ENCODE data around the gene KCTD4.

Gene KCTD4

GRCh38 chr13:45199711-45200110, 1.1 kb downstream of the KCTD4 start:
- no peak for TF ChIP-seq TAF1 (IDR thresholded peaks at IDR 0.05; ENCODE audit: borderline replicate concordance, insufficient read depth, low read length)
- TF ChIP-seq FOXP2 (optimal IDR thresholded peaks at IDR 0.05; ENCODE audit: borderline replicate concordance, extremely low read depth, extremely low read length, insufficient read depth) = no peak
- TF ChIP-seq SIN3A (IDR thresholded peaks at IDR 0.05; ENCODE audit: borderline replicate concordance, insufficient read depth, low read length) = no peak
- TF ChIP-seq POLR2AphosphoS5 (IDR thresholded peaks at IDR 0.05; ENCODE audit: low read depth, low read length) = no peak
- TF ChIP-seq, protein P1, sequence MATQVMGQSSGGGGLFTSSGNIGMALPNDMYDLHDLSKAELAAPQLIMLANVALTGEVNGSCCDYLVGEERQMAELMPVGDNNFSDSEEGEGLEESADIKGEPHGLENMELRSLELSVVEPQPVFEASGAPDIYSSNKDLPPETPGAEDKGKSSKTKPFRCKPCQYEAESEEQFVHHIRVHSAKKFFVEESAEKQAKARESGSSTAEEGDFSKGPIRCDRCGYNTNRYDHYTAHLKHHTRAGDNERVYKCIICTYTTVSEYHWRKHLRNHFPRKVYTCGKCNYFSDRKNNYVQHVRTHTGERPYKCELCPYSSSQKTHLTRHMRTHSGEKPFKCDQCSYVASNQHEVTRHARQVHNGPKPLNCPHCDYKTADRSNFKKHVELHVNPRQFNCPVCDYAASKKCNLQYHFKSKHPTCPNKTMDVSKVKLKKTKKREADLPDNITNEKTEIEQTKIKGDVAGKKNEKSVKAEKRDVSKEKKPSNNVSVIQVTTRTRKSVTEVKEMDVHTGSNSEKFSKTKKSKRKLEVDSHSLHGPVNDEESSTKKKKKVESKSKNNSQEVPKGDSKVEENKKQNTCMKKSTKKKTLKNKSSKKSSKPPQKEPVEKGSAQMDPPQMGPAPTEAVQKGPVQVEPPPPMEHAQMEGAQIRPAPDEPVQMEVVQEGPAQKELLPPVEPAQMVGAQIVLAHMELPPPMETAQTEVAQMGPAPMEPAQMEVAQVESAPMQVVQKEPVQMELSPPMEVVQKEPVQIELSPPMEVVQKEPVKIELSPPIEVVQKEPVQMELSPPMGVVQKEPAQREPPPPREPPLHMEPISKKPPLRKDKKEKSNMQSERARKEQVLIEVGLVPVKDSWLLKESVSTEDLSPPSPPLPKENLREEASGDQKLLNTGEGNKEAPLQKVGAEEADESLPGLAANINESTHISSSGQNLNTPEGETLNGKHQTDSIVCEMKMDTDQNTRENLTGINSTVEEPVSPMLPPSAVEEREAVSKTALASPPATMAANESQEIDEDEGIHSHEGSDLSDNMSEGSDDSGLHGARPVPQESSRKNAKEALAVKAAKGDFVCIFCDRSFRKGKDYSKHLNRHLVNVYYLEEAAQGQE (IDR thresholded peaks at IDR 0.05; ENCODE audit: insufficient read depth in 1 of 2, low read depth in 2 of 2, low read length in 2 of 2) = no peak

DNA sequence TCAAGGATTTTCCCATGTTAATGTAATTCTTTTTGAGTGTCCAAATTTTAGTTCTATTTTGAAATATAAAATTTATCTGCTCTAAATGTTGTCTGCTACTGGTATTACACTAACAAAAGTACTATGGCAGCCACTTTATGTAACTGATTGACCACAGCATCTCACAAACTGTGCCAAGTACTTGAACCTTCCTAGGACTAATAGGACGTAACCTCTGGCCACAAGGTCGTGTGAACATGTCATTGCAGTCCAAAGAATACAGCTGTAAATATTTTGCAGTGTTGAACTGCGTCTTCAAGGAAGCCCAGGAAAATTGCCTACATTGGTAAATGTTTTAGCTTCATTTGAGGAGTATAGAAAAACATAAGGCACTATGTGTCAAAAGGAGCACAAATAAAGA, 1.9 kb downstream of the KCTD4 start:
- TF ChIP-seq POLR2AphosphoS5 (IDR thresholded peaks at IDR 0.05; ENCODE audit: low read depth, low read length) = no peak
- no peak for TF ChIP-seq FOXP2 (optimal IDR thresholded peaks at IDR 0.05; ENCODE audit: borderline replicate concordance, extremely low read depth, extremely low read length, insufficient read depth)
- TF ChIP-seq SIN3A (IDR thresholded peaks at IDR 0.05; ENCODE audit: borderline replicate concordance, insufficient read depth, low read length) = no peak
- TF ChIP-seq TAF1 (IDR thresholded peaks at IDR 0.05; ENCODE audit: borderline replicate concordance, insufficient read depth, low read length) = no peak
- TF ChIP-seq, protein P1 (IDR thresholded peaks at IDR 0.05; ENCODE audit: insufficient read depth in 1 of 2, low read depth in 2 of 2, low read length in 2 of 2) = no peak

DNA sequence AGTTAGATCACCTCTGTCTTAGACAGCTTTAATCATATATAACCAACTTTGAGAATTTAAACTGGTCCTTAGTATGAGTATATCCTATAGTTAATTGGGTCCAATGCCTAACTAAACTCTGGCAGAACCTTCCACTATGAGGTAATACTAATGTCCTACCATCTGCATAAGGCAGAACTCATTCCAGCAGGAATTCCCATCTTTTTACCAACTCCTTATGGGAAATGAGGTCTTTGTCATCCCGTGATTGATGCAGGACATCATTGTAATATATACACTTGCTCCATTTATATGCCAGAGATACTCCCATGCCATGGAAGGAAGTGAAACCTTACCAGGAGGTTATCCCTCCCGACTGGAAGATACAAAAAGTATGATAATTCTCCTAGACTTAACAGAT, 2.8 kb downstream of the KCTD4 start:
- no peak for TF ChIP-seq TAF1 (IDR thresholded peaks at IDR 0.05; ENCODE audit: borderline replicate concordance, insufficient read depth, low read length)
- no peak for TF ChIP-seq POLR2AphosphoS5 (IDR thresholded peaks at IDR 0.05; ENCODE audit: low read depth, low read length)
- no peak for TF ChIP-seq SIN3A (IDR thresholded peaks at IDR 0.05; ENCODE audit: borderline replicate concordance, insufficient read depth, low read length)
- no peak for TF ChIP-seq FOXP2 (optimal IDR thresholded peaks at IDR 0.05; ENCODE audit: borderline replicate concordance, extremely low read depth, extremely low read length, insufficient read depth)
- TF ChIP-seq, protein P1 (IDR thresholded peaks at IDR 0.05; ENCODE audit: insufficient read depth in 1 of 2, low read depth in 2 of 2, low read length in 2 of 2) = no peak

DNA sequence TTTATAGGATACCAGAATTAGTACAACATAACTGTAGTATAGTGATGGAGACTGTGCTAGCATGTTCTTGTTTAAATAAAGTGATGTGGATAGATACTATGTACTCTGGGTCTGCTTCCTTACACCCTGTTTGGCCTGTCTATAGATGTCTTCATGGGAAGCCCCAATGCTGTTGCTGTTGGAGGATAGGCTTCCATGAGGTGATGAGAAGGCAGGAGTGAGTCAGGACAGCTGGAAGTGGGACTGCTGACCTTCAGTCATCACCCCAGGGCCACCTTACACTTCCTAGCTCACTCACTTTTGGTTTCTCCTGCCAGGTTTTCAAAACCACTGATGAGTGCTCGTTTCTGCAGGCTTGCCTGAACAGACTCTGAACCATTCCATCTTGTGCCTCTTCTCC, 4.2 kb downstream of the KCTD4 start:
- TF ChIP-seq, protein P1 (IDR thresholded peaks at IDR 0.05; ENCODE audit: insufficient read depth in 1 of 2, low read depth in 2 of 2, low read length in 2 of 2) = no peak
- TF ChIP-seq POLR2AphosphoS5 (IDR thresholded peaks at IDR 0.05; ENCODE audit: low read depth, low read length) (no peak), FOXP2 (optimal IDR thresholded peaks at IDR 0.05; ENCODE audit: borderline replicate concordance, extremely low read depth, extremely low read length, insufficient read depth) (no peak), TAF1 (IDR thresholded peaks at IDR 0.05; ENCODE audit: borderline replicate concordance, insufficient read depth, low read length) (no peak), SIN3A (IDR thresholded peaks at IDR 0.05; ENCODE audit: borderline replicate concordance, insufficient read depth, low read length) (no peak)

GRCh38 chr13:45196096-45196495, 4.7 kb downstream of the KCTD4 start:
- TF ChIP-seq TAF1 (IDR thresholded peaks at IDR 0.05; ENCODE audit: borderline replicate concordance, insufficient read depth, low read length) (no peak), FOXP2 (optimal IDR thresholded peaks at IDR 0.05; ENCODE audit: borderline replicate concordance, extremely low read depth, extremely low read length, insufficient read depth) (no peak), POLR2AphosphoS5 (IDR thresholded peaks at IDR 0.05; ENCODE audit: low read depth, low read length) (no peak), SIN3A (IDR thresholded peaks at IDR 0.05; ENCODE audit: borderline replicate concordance, insufficient read depth, low read length) (no peak)
- TF ChIP-seq, protein P1 (IDR thresholded peaks at IDR 0.05; ENCODE audit: insufficient read depth in 1 of 2, low read depth in 2 of 2, low read length in 2 of 2) = no peak
